GM19468 (cell line): Measurements from ENCODE around the gene MB21D2.

Source experiments
- ATAC-seq: cut with Tn5 transposase; IDR thresholded peaks from one replicate; pipeline ENCODE4 v1.9.1; 2021; ENCODE audit warnings: mild to moderate bottlenecking, moderate library complexity, moderate number of reproducible peaks; ENCODE audit not compliant: unreplicated experiment; ENCODE audit errors: extremely low read depth

Gene MB21D2

GRCh38 chr3:192842138-192842537, 75.5 kb downstream of the MB21D2 start:
- no peak for ATAC-seq

- no peak for ATAC-seq
These were observed 76.2 kb downstream of the MB21D2 start for GRCh38 chr3:192841428-192841827.

- no peak for ATAC-seq
These were observed 77.4 kb downstream of the MB21D2 start for GRCh38 chr3:192840143-192840836.

DNA sequence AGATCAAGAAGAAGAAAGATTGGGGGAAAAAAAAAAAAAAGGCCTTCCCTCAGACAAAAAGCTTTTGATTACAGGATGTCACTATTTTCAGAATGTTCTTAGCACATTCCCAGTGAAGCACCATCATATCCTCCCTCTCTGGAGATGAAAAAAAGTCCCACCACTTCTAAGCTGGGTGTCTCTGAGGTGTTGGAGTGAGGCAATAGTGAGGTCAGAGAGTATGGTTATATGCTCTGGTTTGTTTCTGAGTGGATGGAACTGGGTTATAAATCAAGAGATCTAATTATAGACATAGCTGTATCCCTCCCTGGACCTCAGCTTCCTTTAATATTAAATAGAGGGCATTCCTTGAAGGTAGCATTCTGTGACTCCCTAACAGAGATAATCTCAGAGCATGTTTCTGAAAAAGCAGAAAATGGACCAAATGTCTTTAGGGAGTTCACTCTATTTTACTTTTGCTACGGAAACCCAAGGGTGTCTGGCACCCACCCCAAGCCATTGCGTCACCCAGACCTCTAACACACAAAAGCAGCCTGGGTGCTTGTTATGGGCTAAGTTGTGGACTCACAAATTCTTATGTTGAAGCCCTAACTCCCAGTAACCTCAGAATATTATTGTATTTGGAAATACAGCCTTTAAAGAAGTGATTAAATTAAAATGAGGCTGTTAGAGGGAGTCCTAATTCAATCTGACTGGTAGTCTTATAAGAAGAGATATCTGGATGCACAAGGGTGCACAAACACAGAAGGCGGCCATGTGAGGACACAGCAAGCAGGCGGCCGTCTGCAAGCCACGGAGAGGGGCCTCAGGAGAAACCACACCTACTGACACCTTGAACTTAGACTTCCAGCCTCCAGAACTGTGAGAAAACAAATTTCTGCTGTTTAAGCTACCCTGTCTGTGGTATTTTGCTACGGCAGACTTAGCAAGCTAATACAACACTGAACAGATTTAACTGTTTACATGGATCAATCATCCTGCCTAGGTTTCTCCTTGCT, 81.5 kb downstream of the MB21D2 start:
- ATAC-seq: no peak

DNA sequence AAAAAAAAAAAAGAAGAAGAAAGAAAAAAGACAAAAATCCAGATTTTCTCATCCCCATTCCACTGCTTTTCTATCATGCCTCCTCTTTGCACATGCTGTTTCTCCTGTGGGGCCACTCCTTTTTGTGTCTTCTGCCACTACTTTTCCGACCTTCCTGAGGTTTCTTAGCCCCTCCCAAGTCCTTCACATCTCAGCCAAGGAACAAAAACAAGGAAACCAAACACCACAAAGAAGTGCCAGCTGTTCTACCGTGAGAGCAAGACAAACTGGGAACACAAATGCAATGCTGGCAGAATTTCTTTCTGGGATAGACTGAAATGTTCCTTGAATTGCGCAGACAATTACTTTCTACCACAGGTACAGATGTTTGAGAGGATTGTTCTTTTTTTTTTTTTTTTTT, 83.2 kb downstream of the MB21D2 start:
- ATAC-seq: no peak

GRCh38 chr3:192833177-192833890, 84.3 kb downstream of the MB21D2 start:
- ATAC-seq: no peak

GRCh38 chr3:192831801-192832347, 85.8 kb downstream of the MB21D2 start:
- ATAC-seq: no peak

DNA sequence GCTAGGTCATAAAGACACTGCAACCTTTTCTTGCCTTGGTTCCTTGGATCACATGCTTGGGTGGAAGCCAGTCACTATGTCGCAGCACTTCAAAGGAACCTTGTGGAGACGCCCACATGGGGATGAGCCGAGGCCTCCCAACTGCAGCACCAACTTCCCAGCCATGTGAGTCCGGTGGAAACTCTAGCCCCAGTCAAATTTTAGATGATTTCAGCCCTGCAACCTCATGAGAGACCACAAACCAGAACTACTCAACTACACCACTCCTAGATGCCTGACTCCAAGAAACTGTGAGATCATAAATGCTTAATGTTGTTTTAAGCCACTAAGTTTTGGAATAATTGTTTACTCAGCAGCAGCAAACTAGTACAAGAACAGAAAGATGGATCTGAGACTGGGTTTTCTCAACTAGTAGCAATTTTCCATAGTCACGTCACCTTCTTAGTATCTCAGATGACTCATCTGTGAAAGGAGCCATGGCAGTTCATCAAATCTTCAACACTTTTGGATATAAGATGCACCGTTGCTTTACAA, 86.5 kb downstream of the MB21D2 start:
- ATAC-seq: no peak

DNA sequence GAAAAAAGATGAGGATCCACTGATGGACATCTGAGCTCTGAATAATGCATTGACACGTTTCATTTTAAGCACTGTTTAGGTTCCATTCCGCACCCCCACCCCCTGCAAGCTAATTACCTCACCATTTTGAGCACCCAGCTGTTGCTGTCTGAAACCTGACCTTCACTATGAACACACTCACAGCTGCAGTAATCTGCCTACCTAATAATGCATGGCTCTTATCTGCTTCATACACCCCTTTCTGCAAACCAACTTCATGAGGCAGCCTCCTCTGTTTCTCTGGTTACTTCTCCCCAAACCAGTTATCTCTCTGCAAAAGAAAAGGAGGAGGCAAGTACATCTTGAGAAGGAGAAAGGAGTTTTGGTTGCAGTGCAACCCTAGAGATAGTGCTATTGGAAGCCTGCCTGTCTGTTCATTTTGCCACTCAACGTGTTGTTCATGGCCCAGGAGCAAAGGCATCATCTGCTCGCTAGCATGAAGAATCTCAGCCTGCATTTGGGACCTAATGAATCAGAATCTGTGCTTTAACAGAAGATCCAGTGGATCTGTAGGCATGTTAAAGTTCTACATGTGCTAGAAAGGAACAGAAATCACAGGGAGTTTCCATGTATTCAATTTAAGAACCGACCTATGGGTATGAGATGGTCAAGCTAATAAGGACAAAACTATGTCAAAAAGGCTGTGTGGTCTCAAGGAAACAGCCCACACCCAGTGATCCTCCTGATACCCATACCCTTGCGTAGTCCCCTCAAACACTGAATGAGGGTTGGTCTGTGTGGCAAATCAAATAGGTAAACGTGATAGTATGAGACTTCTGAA, 87.2 kb downstream of the MB21D2 start:
- ATAC-seq: no peak

DNA sequence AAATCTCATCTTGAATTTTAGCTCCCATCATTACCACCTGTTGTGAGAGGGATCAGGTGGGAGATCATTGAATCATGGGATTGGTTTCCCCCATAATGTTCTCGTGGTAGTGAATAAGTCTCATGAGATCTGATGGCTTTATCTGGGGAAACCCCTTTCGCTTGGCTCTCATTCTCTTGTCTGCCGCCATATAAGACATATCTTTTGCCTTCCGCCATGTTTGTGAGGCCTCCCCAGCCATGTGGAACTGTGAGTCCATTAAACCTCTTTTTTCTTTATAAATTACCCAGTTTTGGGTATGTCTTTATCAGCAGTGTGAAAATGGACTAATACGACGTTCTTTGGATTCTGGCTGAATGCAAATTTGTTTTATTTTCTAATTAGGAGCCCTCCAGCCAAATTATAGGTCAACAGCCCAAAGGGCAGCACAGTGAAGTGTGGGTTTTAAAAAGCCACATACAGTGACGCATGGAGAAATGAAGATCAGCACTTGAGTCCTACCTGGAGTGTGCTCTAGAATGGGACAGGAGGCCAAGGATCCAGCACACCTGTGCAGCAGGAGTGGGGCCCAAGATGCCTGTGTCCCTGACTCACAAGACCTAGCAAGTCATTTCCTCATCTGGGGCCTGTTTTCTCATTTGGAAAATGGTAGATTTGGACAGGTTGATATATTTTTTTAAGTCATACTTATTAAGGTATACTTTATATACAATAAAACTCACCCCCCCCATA, 89.6 kb downstream of the MB21D2 start:
- ATAC-seq: no peak

GRCh38 chr3:192827208-192827607, 90.4 kb downstream of the MB21D2 start:
- ATAC-seq: no peak

- ATAC-seq: no peak
These were observed 91.2 kb downstream of the MB21D2 start for GRCh38 chr3:192826214-192827006.

GRCh38 chr3:192825657-192826200, 91.9 kb downstream of the MB21D2 start:
- ATAC-seq: no peak

GRCh38 chr3:192825216-192825615, 92.4 kb downstream of the MB21D2 start:
- no peak for ATAC-seq

GRCh38 chr3:192824313-192824712, 93.3 kb downstream of the MB21D2 start:
- no peak for ATAC-seq

GRCh38 chr3:192821161-192821560, 96.5 kb downstream of the MB21D2 start:
- ATAC-seq: no peak

GRCh38 chr3:192820161-192820560, 97.5 kb downstream of the MB21D2 start:
- ATAC-seq: no peak
